Stimulated activated CD4-positive, alpha-beta T cell treated with anti-CD3 and anti-CD28 coated beads, Interleukin-4, amount 100 ng/mL, for 1 hour (primary cell): ENCODE results near the gene DBH.

Experiments
- DNase-seq: peaks from one replicate; pipeline ENCODE4 v3.0.0-alpha.2; 2020

Gene DBH

DNA sequence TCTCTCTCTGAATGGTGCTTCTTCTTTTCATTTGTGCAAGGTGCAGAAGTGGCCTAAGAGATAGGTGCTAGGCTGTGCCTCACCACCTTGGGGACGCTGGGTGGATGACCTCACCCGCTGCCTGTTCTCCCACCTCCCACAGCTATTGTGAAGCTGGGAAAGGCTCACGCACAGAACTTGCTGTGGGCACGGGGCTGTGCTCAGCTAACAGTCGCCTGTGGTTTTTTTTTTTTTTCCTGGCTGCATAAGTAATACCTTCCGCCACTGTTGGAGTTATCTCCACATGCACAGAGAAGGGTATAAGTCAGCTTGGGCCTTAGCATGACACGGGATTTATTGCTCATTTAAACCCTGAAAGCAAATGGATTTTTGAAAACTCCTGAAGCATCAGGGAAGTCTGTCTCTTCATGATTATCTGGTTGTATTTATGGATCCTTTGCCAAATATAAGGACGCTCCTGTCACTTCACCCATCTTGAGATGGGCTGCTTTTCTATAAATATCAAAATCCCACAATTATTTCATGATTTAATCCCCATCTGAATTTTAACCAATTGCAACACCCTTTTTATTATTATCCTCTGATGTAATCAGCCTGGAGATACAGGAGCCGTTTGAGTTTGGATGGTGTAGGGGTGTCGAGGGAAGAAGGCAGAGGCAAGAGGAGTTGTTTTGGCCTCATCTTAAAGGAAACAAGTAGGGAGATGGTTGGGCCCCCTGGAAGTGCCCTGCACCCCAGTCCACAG, 9.0 kb downstream of the DBH start:
- DNase-seq = no peak

- no peak for DNase-seq
Measured at GRCh38 chr9:133647148-133647547, 11.0 kb downstream of the DBH start.

GRCh38 chr9:133647765-133648469, 11.8 kb downstream of the DBH start:
- DNase-seq = no peak

DNA sequence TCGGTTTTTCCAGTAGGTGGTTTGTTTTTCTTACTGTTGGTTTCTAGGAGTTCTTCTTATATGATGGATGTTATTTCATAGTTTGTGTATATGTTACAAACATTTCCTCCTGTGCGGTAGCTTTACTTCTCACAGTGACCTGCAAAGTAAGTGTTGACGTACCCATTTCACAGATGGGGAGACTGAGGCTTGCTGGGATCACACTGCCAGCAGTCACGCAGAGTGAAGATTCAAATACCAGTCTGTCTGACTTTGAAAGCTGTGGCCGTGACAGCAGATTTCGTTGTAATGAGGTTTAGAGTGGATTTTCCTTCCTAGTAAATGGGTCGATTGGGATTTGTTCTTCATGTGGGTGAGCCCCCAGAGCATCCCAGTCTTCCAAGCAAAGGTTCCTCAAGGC, 13.0 kb downstream of the DBH start:
- DNase-seq = no peak

DNA sequence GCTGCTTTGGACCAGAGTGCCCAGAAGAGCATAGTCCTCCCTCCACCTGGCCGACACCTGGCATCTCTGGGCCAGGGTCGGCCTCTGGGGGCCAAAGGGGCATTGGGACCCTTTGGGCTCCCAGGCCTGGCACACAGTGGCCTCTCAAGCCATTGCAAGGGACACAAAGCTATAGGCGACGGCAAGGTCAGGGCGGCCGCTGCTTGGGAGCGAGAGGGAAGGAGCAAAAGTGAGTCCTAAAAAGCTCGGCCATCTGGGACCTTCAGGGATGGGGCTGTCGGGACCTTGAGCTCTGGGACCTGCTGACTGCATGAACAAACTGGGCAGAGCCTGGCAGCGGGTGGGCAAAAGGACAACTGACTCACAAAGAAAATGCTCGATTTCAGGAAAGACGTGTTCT, 13.9 kb downstream of the DBH start:
- DNase-seq = no peak

- DNase-seq = no peak
Measured at GRCh38 chr9:133653638-133654037, 17.5 kb downstream of the DBH start.

DNA sequence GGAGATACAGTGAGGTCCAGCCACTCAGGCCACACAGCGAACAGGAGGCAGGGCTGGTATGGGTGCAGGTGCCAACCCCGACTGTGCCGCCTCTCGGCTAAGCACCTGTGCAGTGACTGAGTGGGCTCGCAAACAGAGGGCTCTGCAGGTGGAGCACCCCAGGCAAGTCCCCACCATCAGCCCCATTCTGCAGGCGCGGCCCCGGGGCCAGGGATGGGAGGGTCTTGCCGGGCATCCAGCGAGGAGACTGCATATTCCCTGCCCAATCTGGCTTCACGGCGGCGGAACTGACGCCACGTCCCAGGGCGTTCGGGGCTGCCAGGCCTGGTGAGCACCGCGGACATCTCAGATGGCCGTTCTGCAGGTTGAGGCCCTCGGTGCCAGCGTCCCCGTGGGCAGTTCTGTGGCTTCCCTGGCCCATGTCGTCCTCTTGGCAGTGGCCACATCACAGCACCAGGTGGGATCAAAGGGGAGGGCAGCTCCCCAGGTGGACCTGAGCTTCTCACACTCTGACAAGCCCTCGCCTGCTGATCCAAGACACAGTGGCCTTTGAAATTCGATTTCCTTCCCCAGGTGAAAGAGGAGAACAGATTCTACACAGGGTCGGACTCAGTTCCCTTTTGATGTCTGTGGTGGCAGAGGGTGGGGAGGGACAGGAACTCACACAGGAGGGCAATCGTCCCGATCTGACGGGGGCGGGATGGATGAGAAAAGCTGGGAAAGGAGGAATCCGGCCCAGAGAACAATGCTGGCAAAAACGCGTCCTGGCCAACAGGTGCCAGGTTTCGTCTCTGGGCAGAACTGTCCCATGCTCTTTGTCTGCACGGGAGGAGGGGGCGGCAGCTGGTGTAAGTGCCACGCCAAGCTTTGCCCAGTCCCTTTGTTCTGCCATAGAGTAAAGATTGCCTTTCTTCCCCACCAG, 18.8 kb downstream of the DBH start:
- DNase-seq = no peak

DNA sequence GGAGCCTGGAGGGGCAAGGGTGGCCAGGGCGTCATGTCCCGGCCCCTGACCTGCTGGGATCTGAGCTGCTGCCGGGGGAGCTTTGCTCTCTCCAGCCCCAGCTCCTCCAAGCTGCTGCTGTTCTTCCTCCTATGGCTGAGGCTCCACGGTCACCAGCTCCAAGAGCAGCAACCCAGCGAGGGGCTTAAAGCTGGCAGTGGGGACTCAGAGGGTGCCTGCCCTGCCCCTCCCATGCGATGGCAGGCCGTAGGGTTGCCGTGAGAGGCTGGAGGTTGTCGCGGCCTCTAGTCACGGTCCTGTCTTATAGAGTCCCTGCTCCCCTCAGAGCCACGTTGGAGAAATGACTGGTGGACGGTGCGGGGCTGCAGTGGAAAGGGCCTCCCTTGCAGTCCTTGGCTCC, 19.5 kb downstream of the DBH start:
- no peak for DNase-seq

DNA sequence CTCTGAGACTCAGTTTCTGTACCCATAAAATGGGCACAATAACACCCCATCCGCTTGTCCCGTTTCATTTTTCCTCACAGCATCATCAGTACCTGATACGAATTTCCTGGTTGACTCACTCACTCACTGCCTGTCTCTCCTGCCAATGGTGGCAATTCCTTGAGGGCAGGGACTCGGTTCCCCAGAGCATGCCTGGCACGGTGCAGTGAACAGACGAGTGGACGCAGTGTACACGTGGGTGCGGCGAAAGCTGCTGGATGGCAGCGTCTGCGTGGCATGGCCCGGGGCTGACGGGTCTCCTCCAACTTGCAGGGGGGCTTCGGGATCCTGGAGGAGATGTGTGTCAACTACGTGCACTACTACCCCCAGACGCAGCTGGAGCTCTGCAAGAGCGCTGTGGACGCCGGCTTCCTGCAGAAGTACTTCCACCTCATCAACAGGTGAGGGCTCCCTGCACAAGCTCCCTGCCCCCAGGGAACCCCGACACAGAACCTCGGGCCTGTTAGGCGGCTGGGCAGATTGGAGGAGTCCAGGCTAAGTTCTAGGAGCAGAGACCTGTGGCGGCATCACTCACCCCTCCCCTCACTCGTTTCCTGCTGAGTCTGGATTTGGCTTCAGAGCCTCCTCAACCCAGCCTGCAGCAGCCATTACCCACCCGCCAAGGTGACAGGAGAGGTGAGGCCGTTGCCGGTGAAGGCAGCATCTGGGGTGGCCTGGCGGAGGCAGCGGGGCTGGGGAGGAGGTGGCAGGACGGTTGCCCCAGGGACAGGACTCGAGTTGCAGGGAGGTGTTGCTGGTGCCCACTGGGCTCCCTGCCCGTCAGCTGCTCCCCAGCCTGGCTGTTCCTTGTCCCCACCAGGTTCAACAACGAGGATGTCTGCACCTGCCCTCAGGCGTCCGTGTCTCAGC, 20.3 kb downstream of the DBH start:
- DNase-seq = peak; percentile 32

- DNase-seq = no peak
Measured at GRCh38 chr9:133657120-133657661, 21.0 kb downstream of the DBH start.

DNA sequence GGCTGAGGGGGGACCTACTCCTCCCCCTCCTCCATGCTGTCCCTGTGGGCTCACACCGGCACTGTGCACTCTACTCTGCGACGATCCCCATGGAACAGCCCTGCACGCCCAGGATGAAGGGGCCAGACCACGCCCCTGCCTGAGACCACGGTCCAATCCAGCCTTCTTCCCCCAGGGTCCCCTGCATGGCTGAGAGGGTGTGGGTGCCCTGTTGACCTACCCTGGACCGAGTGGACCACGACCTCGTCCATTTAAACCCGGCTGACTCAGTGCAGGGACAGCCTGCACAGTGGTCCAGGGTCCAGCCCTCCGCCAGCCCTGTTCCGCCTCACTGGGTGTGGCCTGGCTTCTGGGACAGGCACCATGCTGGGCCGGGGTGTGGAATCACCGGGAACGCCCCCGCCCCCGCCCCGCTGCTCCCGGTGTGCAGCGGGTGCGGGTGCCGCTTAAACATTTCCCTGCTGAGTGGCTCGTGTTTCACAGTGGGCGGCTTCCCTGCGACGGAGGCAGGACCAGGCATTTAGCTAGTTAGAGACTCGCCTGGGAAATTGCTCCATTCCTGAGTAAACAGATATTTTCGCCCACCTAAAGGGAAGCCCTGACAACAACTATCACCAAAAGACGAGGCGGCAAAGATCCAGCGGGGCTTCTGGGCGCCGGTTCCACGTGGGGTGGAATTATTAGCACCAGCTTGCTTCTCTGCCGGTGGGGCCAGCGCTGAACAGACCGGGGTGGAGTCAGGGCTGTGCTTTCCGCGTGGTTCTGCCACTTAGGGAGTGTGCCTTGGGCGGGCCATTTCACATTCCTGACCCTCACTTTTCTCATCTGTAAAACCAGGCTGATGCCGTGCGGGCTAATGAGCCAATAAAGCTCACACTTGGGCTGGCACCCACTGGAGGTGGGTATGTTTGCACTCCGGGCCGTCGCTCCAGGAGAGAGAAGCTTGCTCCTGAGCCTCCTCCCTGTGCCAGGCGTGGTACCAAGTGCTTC, 22.6 kb downstream of the DBH start:
- peak; percentile 35 for DNase-seq

- no peak for DNase-seq
Measured at GRCh38 chr9:133659516-133659915, 23.4 kb downstream of the DBH start.

DNA sequence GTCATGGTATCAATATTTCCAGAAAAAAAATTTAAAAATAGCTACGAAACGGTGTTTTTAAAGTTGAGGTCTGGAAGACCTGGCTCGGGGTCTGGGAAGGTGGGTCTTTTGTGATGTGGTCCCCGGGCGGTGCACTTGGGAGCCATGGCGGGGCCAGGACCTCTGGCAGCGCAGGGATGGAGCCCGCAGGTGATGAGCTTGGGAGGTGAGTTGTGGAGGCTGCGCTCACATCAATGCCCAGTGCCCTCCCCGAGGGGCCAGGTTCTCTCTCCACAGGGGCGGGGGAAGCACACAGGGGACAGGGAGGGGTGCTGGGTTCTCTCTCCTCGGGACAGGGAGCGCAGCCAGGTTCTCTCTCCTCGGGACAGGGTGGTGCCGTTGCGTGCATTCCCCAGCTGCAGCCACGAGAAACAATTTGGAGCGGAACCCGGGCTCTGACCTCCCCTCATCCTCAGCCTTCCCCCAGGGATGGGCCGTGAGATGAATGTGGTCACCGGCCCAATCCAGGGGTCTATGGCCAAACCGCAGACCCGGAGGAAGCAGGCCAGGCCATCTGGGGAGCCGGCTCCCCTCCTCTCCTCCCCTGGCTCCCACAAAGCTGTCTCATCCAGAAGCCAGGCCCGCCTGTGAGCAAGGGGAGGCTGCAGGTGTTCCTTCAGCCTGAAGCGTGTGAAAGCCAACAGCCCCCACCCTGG, 25.8 kb downstream of the DBH start:
- DNase-seq = no peak

- DNase-seq = no peak
Measured at GRCh38 chr9:133664173-133665050, 28.2 kb downstream of the DBH start.

DNA sequence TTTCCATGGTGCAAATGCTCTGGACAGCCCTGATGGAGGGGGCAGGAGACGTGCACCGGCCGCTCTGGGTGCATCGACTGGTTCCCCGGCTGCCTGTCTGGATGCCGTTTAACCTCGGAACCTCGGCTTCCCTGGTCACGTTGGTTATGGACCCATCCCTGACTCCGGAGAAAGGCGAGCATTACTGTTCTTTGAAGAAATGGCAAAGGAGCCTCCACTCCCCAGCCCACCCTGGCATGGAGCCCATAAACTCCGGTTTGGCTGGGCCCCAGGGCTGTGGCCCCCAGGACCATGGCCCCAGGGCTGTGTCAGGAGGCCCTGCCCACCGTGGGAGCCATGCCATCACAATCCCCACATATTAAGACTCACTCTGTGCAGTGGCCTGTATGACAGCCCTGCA, 28.9 kb downstream of the DBH start:
- DNase-seq = no peak

DNA sequence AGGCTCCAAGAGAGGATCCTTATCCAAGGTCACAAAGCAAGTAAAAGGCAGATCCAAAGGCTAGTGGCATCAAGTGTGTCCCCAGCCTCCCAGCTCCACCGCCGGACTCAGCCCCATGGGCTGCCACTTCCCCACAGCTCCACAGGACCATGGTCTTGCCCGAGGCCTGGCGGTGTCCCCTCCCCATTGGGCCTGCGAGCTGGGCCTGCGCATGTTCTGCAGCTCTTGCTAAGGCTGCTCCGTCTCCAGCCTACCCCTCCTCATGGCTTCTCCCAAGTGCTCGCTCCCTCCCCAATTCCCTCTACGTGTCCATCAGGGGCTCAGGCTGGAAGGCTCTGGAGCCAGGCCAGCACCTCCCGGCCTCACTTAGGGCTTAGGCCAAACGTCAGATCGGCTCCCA, 29.4 kb downstream of the DBH start:
- no peak for DNase-seq

GRCh38 chr9:133666387-133666786, 30.2 kb downstream of the DBH start:
- DNase-seq = no peak

- no peak for DNase-seq
Measured at GRCh38 chr9:133666845-133667244, 30.7 kb downstream of the DBH start.

- no peak for DNase-seq
Measured at GRCh38 chr9:133667759-133668450, 31.7 kb downstream of the DBH start.
